ENCODE data around the gene POP4. TPM values are rescaled to one million over a fixed set of nuclear protein-coding genes. Genes with fewer than 3 reads are reported as not detected.

POP4 gene
- total and polyA plus RNA-seq, 2 of the 4 experiments (the other 2 are of a cell fraction), result 65.1 to 87.2 TPM

DNA sequence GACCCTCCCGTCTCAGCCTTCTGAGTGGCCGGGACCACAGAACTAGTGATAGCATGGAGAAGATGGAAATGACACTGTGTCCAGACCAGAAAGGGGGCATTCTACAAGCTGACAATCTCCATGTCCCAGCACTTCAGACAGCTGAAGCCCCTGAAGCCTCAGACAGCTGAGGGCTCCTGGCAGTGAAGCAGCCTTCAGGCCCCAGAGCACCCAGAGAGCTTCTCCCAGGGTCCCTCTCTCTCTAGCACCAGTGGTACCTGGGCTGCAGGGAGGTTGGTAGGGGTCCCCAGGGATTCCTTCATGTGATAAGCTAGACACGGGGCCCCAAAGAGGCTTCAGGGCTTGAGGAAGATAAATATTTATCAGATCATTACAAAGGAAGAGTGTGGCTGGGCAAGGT, 7.6 kb upstream of the POP4 start:
- H2AK5ac ChIP-seq (ENCODE audit: low read depth, low read length), result no peak overlapping the region
- ATAC-seq (ENCODE audit: low read depth) (no peak), DNase-seq (no peak)
- intact Hi-C loops (cut with micrococcal nuclease) (no loop called here), in situ Hi-C loops (cut with MboI; ENCODE audit: low sequenced_read_pairs) (no loop called here), dilution Hi-C loops (cut with HindIII; ENCODE audit: low sequenced_read_pairs, unreplicated experiment) (no loop called here)
- H2BK120ac ChIP-seq (ENCODE audit: low read depth, low read length), result no peak overlapping the region
- no peak overlapping the region for H3K23ac ChIP-seq (ENCODE audit: low read depth, low read length)
- no peaks in the 10 kb centered on the region for H3K9me3 ChIP-seq (ENCODE audit: control insufficient read depth, insufficient read depth, low read length)
- no peaks in the 10 kb centered on the region for H4K20me1 ChIP-seq (ENCODE audit: insufficient read depth, low read length)
- BruUV-seq (replicated peaks), result no TSS peak
- POLR2A ChIA-PET (ENCODE audit: unreplicated experiment), result no interaction called here
- no peak overlapping the region for H3K27ac ChIP-seq (ENCODE audit: insufficient read depth, low read length)
- peaks cover 17% of the 10 kb centered on the region for H3K27me3 ChIP-seq (ENCODE audit: control insufficient read depth, insufficient read depth, low read length)
- no peak overlapping the region for H4K5ac ChIP-seq (ENCODE audit: low read depth, low read length)
- no peak overlapping the region for H4K8ac ChIP-seq (ENCODE audit: low read depth in 2 of 2, low read length in 2 of 2)
- H3K4me2 ChIP-seq (ENCODE audit: low read depth, low read length), result no peak overlapping the region
- H3K36me3 ChIP-seq (ENCODE audit: control insufficient read depth, insufficient read depth, low read length), result no peaks in the 10 kb centered on the region
- H2BK15ac ChIP-seq (ENCODE audit: low read depth, low read length), result no peak overlapping the region
- no peaks in the 10 kb centered on the region for H3K9me1 ChIP-seq (ENCODE audit: insufficient read depth, low read length)
- TF ChIP-seq CHD1 (IDR thresholded peaks at IDR 0.05; ENCODE audit: low read depth, low read length) (no peak), MXI1 (IDR thresholded peaks at IDR 0.05; ENCODE audit: borderline replicate concordance, low read depth, low read length) (no peak), SMC3 (IDR thresholded peaks at IDR 0.05; ENCODE audit: low read depth, low read length) (no peak), MAFK (IDR thresholded peaks at IDR 0.05; ENCODE audit: low read depth, low read length) (no peak), MAZ (IDR thresholded peaks at IDR 0.05; ENCODE audit: borderline replicate concordance, low read depth, low read length) (no peak), USF2 (IDR thresholded peaks at IDR 0.05; ENCODE audit: low read depth, low read length) (no peak), CEBPB (IDR thresholded peaks at IDR 0.05; ENCODE audit: low read depth, low read length) (no peak), POLR2A (IDR thresholded peaks at IDR 0.05; ENCODE audit: low read depth, low read length) (no peak), RAD21 (IDR thresholded peaks at IDR 0.05; ENCODE audit: low read length) (no peak), FOS (IDR thresholded peaks at IDR 0.05; ENCODE audit: low read depth, low read length) (no peak), RCOR1 (IDR thresholded peaks at IDR 0.05; ENCODE audit: insufficient replicate concordance, low read length) (no peak), CTCF (conservative IDR thresholded peaks at IDR 0.05; ENCODE audit: low read depth, low read length) (no peak), NFE2L2 (IDR thresholded peaks at IDR 0.05; ENCODE audit: low read depth, low read length) (no peak)
- TF ChIP-seq, protein P1, sequence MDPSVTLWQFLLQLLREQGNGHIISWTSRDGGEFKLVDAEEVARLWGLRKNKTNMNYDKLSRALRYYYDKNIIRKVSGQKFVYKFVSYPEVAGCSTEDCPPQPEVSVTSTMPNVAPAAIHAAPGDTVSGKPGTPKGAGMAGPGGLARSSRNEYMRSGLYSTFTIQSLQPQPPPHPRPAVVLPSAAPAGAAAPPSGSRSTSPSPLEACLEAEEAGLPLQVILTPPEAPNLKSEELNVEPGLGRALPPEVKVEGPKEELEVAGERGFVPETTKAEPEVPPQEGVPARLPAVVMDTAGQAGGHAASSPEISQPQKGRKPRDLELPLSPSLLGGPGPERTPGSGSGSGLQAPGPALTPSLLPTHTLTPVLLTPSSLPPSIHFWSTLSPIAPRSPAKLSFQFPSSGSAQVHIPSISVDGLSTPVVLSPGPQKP (IDR thresholded peaks at IDR 0.05; ENCODE audit: borderline replicate concordance, low read depth, low read length), result no peak
- WGBS, 2 experiments (ENCODE audit: extremely low coverage in 2 of 2, insufficient read length in 1 of 2), result no CpG with 5 or more reads among the region's 3 CpGs
- H3K14ac ChIP-seq (replicated peaks; ENCODE audit: low read depth, low read length), result no peak overlapping the region
- no peak overlapping the region for H3K18ac ChIP-seq (ENCODE audit: low read depth, low read length)
- H3K4me1 ChIP-seq (ENCODE audit: control insufficient read depth, insufficient read depth, low read length), result no peaks in the 10 kb centered on the region
- H3K56ac ChIP-seq (ENCODE audit: extremely low read depth, insufficient read depth, low read length), result no peak overlapping the region
- H4K91ac ChIP-seq (ENCODE audit: insufficient read depth, low read depth, low read length), result no peak overlapping the region
- no peak overlapping the region for H2BK20ac ChIP-seq (ENCODE audit: low read depth, low read length)
- CTCF ChIA-PET, result interaction anchor here (0.6 kb wide), 1 partner anchor 12 kb away, joined by 3 read pairs; no protein-coding TSS in a partner anchor
- no peak overlapping the region for H2BK5ac ChIP-seq (ENCODE audit: low read depth, low read length, poor library complexity, severe bottlenecking)
- no peak overlapping the region for H2AK9ac ChIP-seq (replicated peaks; ENCODE audit: low read depth, low read length, poor library complexity)
- no peak overlapping the region for H3K4ac ChIP-seq (ENCODE audit: low read depth, low read length)
- no peak overlapping the region for H2AFZ ChIP-seq (replicated peaks; ENCODE audit: low read length, poor library complexity)
- H3K79me1 ChIP-seq (ENCODE audit: low read depth in 1 of 2, low read length in 2 of 2), result no peaks in the 10 kb centered on the region
- H3K9ac ChIP-seq (ENCODE audit: low read depth, low read length), result no peak overlapping the region
- no peak overlapping the region for H3K4me3 ChIP-seq (ENCODE audit: insufficient read depth, low read depth, low read length)
